HuH-7 (cell line): ENCODE results near the gene LGALSL.
"Not testable (repeated sequence)": the region's sequence is repeated elsewhere in the genome, so short reads cannot be mapped to it uniquely, and the experiment has no call there.

Source experiments
- DNase-seq: peaks from one replicate; pipeline ENCODE4 v3.0.0; 2011; ENCODE audit warnings: low spot score

Gene LGALSL

DNA sequence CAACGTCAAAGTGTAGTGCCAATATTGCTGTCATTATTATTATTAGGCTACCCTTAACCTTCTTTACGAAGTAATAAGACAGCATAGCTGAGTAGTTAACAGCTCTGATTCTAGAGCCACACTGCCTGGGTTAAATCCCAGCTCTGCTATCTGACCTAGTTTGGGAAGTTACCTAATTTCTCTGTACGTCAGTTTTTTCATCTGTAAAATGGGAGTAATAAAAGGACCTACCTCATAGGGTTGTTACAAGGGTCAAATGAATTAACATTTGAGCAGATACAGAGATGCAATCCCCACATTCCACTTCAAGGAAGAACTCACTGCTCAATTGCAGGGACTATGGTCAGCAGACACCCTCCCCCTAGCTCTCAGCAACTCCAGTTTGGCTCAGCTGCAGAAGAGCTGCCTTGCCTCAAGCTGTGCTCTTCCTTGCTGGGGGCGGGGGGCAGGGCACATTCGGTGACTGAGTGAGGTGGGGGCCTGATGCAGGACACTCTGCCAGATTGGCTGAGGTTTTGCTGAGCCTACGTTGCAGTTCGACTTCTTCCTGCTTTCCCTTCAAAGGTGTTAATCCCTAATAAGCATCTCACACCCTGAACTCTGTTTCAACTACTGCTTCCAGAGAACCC is 11.0 kb upstream of the LGALSL start:
- no peak for DNase-seq

DNA sequence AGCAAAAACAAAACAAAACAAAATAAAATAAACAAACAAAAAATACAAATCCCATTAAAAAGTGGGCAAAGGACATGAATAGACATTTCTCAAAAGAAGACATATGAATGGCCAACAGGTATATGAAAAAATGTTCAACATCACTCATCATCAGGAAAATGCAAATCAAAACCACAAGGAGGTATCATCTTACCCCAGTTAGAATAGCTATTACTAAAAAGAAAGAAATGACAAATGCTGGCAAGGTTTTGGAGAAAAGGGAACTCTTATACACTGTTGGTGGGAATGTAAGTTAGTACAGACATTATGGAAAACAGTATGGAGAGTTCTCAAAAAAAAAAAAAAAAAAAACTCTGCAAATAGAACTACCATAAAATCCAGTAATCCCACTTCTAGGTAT is 8.0 kb upstream of the LGALSL start:
- DNase-seq = not testable (repeated sequence)

DNA sequence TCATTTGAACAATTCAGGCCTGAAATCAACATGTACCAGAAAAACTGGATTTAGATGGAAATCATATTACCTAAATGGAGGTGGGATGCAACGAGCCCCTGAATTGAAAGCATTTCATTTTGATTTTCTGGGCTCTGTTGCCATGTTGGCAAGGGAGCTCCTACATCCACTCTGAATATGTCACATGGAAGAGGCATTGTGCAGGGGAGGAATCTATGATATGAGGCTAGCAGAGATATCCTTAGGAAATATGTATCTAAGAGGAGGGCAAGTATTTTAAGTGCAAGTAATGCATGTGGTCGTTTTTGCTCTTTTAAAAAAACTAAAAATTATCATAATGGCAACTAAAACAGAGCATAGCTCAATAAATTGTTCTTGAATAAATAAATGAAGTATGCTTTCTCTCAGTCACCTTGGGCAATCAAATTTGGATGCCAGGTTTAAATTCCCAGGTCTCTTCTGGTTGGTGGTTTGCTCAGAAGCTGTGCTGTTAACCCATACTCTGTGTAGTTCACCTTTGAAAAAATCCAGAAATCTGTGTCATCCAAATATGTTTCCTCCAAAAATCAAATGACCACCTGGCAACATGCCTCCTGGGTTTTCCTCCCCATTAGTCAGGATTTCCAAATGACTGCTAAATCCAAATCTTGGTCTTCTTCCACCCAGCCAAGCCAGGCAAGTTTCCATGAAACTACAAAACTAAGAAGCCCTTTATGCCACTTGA is 6.5 kb upstream of the LGALSL start:
- no peak for DNase-seq

DNA sequence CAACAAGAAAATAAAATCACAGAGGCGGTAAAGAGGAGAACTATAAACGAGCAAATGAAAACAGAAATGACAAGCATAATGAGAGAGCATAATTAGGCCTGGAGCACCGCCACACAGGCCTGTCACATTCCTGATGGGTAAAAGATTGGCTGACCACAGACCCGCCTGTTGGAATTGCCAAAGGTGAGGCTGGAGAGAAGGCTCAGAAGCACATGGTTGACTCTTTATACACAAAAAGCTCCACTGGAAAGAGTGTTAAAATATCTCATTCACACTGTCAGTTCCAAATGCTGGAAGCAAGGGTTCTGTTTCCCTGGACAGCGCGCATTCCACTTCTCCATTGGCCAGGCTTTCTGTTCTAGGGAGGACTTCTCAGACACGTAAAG is 5.9 kb upstream of the LGALSL start:
- no peak for DNase-seq

GRCh38 chr2:64451051-64451450 is 2.9 kb upstream of the LGALSL start:
- DNase-seq = no peak

DNA sequence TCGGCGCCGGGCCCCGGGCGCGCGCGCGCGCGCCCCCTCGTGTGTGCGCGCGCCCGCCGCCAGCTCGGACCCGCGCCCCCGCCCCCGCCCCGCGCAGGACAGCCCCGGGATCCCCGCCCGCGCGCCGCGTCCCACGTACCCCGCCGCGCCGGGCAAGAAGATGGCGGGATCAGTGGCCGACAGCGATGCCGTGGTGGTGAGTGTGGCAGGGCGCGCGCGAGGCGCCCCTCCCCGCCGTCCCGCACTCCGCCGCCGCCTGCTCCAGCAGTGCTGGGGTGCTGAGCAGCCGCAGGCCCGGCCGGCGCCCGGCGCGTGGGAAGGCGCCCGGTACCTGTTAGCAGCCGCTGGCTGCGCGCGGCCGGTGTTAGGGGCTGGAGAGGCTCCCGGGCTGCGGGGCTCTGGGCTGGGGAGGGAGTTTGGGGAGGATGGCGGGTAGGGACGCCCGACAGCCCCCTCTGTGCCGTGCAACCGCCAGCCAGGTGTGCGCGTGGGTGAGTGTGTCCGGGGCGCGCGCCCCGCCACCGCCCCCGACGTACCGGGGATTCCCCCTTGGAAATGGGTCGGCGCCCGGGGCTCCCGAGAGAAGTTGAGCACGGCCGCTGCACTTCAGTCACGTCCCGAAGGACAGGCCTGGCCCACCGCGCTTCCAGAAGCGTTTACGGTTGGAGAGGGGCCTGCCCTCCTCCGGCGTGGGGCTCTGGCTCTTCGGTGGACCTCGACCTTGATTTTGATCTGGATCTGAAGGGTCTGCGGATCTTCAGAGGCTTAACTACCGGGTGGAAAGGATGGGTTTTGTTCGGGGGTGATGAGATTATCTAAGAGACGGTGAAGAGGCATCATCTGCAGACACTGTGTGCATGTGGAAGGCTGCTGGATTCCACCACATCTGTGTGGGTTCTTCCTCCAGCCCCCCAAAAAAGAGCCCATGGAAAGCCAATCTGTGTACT is 697 bp downstream of the LGALSL start:
- DNase-seq = peak; percentile 65

DNA sequence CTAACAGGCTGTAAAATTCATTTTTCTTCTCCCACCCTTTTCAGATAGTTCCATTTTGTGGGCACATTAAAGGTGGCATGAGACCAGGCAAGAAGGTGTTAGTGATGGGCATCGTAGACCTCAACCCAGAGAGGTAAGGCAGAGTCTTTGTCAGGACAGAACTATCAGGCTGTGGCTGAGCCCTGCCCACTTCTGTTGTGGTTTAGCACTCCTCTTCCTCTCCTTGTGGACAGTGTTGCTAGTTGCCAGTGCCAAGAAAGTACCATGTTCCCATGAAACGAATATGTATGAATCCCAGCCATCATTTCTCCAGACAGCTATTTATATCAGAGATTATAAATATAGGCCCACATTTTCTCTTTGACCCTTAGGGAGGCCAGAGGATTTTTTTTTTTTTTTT is 1.6 kb downstream of the LGALSL start:
- peak; percentile 23 for DNase-seq

- no peak for DNase-seq
Measured at GRCh38 chr2:64456293-64456692, 2.3 kb downstream of the LGALSL start.

DNA sequence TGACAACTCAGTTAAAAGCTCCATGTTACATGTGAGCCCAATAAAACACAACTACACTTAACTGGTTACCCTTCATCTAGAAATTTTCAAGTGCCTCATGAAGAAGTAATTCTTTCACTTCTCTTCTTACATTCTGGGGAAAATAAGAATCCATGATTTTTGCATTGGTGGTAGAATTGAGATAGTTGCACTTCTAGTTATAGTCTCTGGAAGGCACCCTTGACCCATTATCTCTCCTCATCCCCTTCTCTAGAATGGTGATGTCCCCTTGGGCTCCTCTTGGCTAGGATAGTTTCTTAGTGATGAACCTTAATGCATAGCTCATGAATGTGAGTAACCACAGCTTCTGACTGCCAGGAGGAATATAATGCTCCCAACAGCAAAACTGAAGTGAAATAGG is 3.6 kb downstream of the LGALSL start:
- DNase-seq = no peak

DNA sequence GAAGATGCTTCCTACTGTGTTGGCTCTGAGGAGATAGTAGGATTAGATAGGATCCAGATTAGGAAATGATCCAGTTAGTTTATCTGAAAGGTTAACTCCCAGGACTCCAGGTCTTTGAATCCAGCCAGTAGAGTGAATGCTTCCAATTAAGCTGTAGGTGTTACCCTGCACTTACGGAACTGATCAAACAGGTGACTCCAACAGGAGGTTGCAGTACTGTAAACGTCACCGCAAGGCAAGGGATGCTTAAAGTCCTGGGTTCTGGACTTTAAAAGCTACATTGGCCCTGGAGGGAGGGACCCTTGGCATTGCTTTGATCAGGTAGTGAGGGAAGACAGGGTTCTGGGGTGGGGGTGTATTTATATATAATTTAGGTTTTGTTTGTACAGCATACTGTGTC is 5.6 kb downstream of the LGALSL start:
- no peak for DNase-seq

GRCh38 chr2:64460330-64460729 is 6.4 kb downstream of the LGALSL start:
- no peak for DNase-seq

DNA sequence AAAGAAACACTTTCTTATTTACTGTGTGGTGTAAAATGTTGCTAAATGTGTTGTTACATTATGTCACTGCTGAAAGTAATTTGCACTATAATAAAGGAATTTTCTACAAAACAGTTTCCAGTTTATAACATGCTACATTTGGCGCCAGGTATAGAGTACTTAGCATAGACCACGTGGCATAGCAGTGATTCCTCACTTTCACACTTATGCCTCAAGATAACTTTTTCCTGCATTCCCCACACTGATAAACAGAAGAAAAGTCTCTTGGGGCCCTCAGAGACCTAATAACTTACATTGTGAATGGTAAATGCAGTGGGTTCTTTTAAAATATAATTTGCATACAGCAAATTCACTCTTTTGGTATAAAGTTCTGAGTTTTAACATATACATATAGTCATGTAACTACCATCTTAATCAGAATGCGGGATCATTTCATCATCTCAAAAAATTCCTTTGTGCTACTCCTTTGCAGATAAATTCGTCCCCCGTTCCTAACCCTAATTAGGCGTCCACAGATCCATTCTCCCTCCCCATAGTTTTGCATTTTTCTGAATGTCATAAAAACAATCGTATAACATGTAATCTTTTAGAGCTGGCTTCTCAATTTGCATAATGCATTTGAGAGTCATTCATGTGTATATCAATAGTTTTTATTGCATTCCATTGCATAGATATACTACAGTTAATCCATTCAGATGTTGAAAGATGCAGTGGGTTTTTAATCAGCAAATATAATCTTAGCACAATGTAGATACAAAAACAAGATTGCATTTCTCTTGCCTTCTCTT is 7.5 kb downstream of the LGALSL start:
- DNase-seq = no peak

- DNase-seq = no peak
Measured at GRCh38 chr2:64462171-64462570, 8.2 kb downstream of the LGALSL start.

DNA sequence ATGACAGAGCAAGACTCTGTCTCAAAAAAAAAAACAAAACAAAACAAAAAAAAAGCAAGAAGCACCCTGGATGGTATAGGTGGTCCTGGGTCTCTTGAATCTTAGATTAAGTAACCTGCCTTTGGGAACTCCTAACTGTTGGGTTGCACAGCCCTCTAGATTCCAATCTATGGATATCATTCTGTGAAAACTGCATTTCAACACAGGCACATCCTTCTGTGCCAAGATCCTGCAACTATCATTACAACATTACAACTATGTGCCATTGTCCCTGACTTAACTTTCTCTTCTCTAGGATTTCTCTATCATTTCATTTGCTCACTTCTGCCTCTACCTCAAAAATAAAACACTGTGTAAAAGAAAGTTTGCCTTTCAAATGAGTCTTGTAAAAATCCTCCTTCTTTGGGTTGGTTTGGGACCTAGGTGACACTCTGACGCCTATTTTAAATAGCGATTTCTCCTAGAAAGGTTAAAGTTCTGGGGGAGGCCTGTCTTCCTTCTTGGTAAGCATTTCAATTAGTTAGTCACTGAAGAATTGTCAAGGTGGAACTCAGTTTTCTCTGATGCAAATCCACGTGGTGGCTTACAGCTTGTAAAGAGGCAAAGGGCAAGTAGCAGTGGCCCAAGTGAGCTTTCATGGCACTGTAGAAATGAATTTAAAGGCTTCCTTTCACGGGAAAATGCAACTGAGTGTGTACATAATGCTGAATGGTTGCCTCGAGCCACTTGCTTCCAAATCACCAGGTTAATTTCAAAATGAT is 9.2 kb downstream of the LGALSL start:
- no peak for DNase-seq

DNA sequence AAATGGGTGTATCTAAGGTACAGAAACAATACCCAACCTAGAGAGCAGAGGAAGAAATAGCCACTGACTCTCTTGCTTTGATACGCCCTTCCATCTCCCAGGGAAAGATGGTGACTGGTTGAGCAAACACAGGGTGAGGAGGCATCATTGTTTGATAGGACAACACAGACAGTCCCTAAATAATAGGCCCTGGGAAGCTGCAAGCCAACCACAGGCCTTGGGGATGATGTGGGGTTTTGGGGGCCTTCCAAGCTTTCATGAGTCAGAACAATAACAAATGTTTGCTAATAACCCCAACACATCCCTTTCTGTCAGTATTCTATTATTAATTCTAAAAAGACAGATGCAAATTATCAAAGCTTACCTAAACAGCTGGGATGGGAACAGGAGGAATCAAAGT is 9.8 kb downstream of the LGALSL start:
- DNase-seq = no peak

DNA sequence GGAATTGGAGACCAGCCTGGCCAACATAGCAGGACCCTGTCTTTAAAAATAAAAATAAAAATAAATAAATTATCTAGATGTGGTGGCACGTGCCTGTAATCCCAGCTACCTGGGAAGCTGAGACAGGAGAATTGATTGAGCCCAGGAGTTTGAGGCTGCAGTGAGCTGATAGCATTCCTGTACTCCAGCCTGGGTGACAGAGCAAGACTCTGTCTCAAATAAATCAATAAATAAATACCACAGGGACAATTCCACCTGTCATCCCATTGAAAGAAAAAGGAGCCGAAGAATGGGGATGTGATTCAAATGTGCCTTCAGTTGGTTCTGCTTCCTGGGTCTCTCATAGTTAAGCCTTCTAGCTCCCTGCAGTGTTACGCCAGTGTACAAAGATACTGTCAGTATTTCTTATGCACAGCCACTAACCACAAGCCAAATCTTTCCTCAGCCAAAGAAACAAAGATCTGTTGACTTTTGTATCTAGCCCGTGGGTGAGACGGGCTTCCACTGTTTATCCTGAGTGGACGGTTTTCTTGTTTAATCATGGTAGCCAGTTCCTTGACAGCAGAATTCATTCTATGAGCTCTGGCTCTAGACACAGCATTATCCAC is 12.6 kb downstream of the LGALSL start:
- no peak for DNase-seq

DNA sequence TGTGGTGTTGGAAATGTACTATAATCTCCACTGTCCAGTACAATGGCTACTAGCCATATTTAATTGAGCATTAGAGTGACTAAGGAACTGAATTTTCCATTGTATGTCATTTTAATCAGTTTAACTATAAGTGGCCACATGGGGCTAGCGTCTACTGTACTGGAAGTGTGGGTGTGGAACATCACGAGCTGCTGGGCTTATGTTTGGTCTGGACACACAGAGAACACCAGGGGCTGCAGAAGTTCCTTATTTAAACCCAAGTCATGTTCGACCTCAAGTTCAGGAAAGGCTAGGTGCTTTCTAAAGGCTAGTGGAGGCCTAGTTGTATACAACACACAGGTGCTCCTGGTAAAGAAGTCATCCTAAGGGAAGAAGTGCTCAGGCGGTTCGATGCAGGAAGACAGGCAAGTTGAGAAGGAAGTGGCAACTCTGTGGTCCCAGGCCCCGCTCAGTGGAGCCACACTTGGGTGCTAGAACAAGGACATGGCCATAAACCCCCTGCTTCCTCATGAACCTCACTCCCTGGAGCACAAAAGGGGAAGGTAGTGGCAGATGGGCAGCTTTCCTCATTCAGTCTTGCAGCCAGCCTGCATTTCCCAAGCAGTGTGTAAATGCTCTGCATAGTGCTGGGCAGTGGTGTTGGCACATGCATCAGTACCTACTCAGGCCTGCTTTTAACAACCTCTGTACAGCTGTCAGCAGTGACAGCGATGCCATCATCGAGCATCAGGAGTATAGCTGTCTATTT is 13.3 kb downstream of the LGALSL start:
- DNase-seq = no peak

GRCh38 chr2:64469261-64469660 is 15.3 kb downstream of the LGALSL start:
- DNase-seq = no peak

- no peak for DNase-seq
Measured at GRCh38 chr2:64470071-64470470, 16.1 kb downstream of the LGALSL start.

- DNase-seq = no peak
Measured at GRCh38 chr2:64470766-64471295, 16.9 kb downstream of the LGALSL start.
